Kidney (tissue), 14 donors: ENCODE data around the gene EGLN1. TPM values are rescaled to one million over a fixed set of nuclear protein-coding genes. Genes with fewer than 3 reads are reported as not detected.

Experiments used
- DNase-seq, 5 donors: peaks; one replicate each; pipeline ENCODE4 v3.0.0-alpha.2; 2013 to 2020
- FAIRE-seq: peaks from 2 replicates; lab custom pipeline; 2012; peaks lifted over from hg19 to GRCh38; lab: Jason Lieb, UNC
- H3K27ac ChIP-seq, 2 donors: one replicate each; pipeline ENCODE4 v1.7.0; 2013; ENCODE audit warnings: low read depth in 2 of 2, low read length in 2 of 2, inconsistent platforms in 1 of 2
- H3K27me3 ChIP-seq: one replicate; pipeline ENCODE4 v1.7.1; 2013; ENCODE audit warnings: low read length, inconsistent platforms; ENCODE audit not compliant: control insufficient read depth, insufficient read depth
- H3K36me3 ChIP-seq, 3 donors: one replicate each; pipeline versions ENCODE4 v1.7.0 to v1.7.1; 2013; ENCODE audit warnings: low read length in 3 of 3, control low read depth in 1 of 3, inconsistent platforms in 1 of 3; ENCODE audit not compliant: insufficient read depth in 3 of 3, control insufficient read depth in 2 of 3
- H3K4me1 ChIP-seq, 3 donors: one replicate each; pipeline versions ENCODE4 v1.7.0 to v1.7.1; 2013; ENCODE audit warnings: low read length in 3 of 3, inconsistent platforms in 1 of 3, low read depth in 1 of 3; ENCODE audit not compliant: control insufficient read depth in 2 of 3, insufficient read depth in 2 of 3
- H3K4me3 ChIP-seq, 3 donors: one replicate each; pipeline versions ENCODE4 v1.7.0 to v1.8.1; 2013; ENCODE audit warnings: low read length in 3 of 3, control low read depth in 1 of 3, inconsistent platforms in 1 of 3
- H3K9ac ChIP-seq, 3 donors: one replicate each; pipeline versions ENCODE4 v1.7.0 to v1.7.1; 2013; ENCODE audit warnings: low read length in 3 of 3, control low read depth in 1 of 3, inconsistent platforms in 1 of 3
- H3K9me3 ChIP-seq, 3 donors: one replicate each; pipeline versions ENCODE4 v1.7.0 to v1.7.1; 2013; ENCODE audit warnings: low read length in 3 of 3, control low read depth in 1 of 3, inconsistent platforms in 1 of 3; ENCODE audit not compliant: control insufficient read depth in 2 of 3, insufficient read depth in 1 of 3
- CTCF ChIP-seq: IDR thresholded peaks from 3 replicates; pipeline ENCODE4 v1.5.1; 2012; ENCODE audit warnings: mild to moderate bottlenecking, moderate library complexity, borderline replicate concordance; ENCODE audit not compliant: insufficient read depth; ENCODE audit errors: extremely low read depth
- intact Hi-C: fragments of 100-400 bp; cut with DNase I; formaldehyde crosslinking; loops from one replicate; pipeline ENCODE4 v1.11.1; 2022
- polyA plus RNA-seq: library from polyadenylated mRNA; stranded (reverse); fragments of 350-450 nt; fragmentation: Illumina TruSeq; extraction: RNeasy Lipid Tissue Mini Kit (QIAGEN cat#74804); gene quantifications from one replicate; pipeline ENCODE4 v1.2.3, GENCODE V29; 2014; ENCODE audit warnings: low read depth, low replicate concordance; ENCODE audit not compliant: insufficient read depth
- total RNA-seq: library from RNA; stranded (reverse); fragmentation: NEBNext Ultra II Directional; extraction: Animal tissue kit (Norgen Biotek cat#: 25700); gene quantifications from one replicate; pipeline ENCODE4 v1.2.1, GENCODE V29; 2021
- donor health status: control.
- donor health status: control.
- donor health status: control.
- donor health status: control.
- donor health status: control.
- donor health status: DM: yes; HTN: yes; CAD: no.
- donor health status: Normal renal cell carcinoma (clear cell type).

Gene EGLN1
- total and polyA plus RNA-seq, 2 donors from 2014 or later: 12.2 to 38.8 TPM

GRCh38 chr1:231387770-231388669, 34.1 kb downstream of the EGLN1 start:
- Histone ChIP-seq H3K4me3 (no peak overlapping the region), H3K27ac (no peak overlapping the region), H3K36me3 (no peaks in the 10 kb centered on the region), H3K4me1 (peaks cover 0 to 8% (median 6%) of the 10 kb centered on the region in 3 donors), H3K27me3 (no peaks in the 10 kb centered on the region), H3K9me3 (no peaks in the 10 kb centered on the region), H3K9ac (no peak overlapping the region)
- no peak for TF ChIP-seq CTCF
- no peak for FAIRE-seq
- DNase-seq: no peak
- intact Hi-C loops: no loop called here

- DNase-seq: no peak
- FAIRE-seq: no peak
- intact Hi-C loops: no loop called here
These were observed 35.6 kb downstream of the EGLN1 start for GRCh38 chr1:231386466-231386865.

GRCh38 chr1:231385416-231385748, 36.7 kb downstream of the EGLN1 start:
- Histone ChIP-seq H3K36me3 (no peaks in the 10 kb centered on the region), H3K4me1 (peaks cover 0 to 14% (median 8%) of the 10 kb centered on the region in 3 donors), H3K27ac (peak overlapping the region; percentile 3 to 56), H3K9ac (no peak overlapping the region), H3K9me3 (no peaks in the 10 kb centered on the region), H3K4me3 (no peak overlapping the region), H3K27me3 (no peaks in the 10 kb centered on the region)
- FAIRE-seq (no peak), DNase-seq (no peak)
- intact Hi-C loops: no loop called here
- no peak for TF ChIP-seq CTCF

More at GRCh38 chr1:231386466-231386865, 35.6 kb downstream of the EGLN1 start:
- TF ChIP-seq CTCF: no peak
- Histone ChIP-seq H3K27me3 (no peaks in the 10 kb centered on the region), H3K4me1 (peaks cover 0 to 14% (median 8%) of the 10 kb centered on the region in 3 donors), H3K27ac (peak overlapping the region in 1 of 2 donors; percentile 8), H3K36me3 (no peaks in the 10 kb centered on the region), H3K9me3 (no peaks in the 10 kb centered on the region), H3K9ac (no peak overlapping the region), H3K4me3 (no peak overlapping the region)
